Tibial nerve (tissue), 4 donors: ENCODE data around the gene ZNF777. TPM values are rescaled to one million over a fixed set of nuclear protein-coding genes. Genes with fewer than 3 reads are reported as not detected.

Experiments used
- DNase-seq, 2 donors: peaks; one replicate each; pipeline ENCODE4 v3.0.0-alpha.2; 2019; ENCODE audit warnings: low spot score in 2 of 2
- H3K27ac ChIP-seq, 4 donors: fragments of 200-600 bp; sonication (generic) in 3 of 4; one replicate each; pipeline ENCODE4 v1.5.1; 2017 to 2019; ENCODE audit warnings: mild to moderate bottlenecking in 1 of 4
- H3K27me3 ChIP-seq, 2 donors: fragments of 200-600 bp; sonication (generic) in 1 of 2; one replicate each; pipeline versions ENCODE4 v1.5.1 to v1.6.0; 2017 to 2019
- H3K36me3 ChIP-seq, 3 donors: fragments of 200-600 bp; sonication (generic); one replicate each; pipeline ENCODE4 v1.5.1; 2018 to 2019
- H3K4me1 ChIP-seq, 4 donors: fragments of 200-600 bp; sonication (generic) in 3 of 4; one replicate each; pipeline ENCODE4 v1.5.1; 2017 to 2019
- H3K4me3 ChIP-seq, 4 donors: fragments of 200-600 bp; sonication (generic) in 3 of 4; one replicate each; pipeline ENCODE4 v1.5.1; 2017 to 2019; ENCODE audit warnings: mild to moderate bottlenecking in 1 of 4, moderate library complexity in 1 of 4
- H3K9me3 ChIP-seq, 4 donors: fragments of 200-600 bp; sonication (generic) in 3 of 4; one replicate each; pipeline ENCODE4 v1.5.1; 2017 to 2019
- CTCF ChIP-seq, 5 experiments: fragments of 200-600 bp in 3 of 5; fragments of 450-650 bp in 2 of 5; sonication (generic) in 3 of 5; IDR thresholded peaks; one replicate each; pipeline ENCODE4 v1.5.1; 2016 to 2019; ENCODE audit warnings: antibody characterized with exemption in 5 of 5, mild to moderate bottlenecking in 3 of 5, moderate library complexity in 2 of 5
- EP300 ChIP-seq, 2 donors: sonication (generic); formaldehyde crosslinking; IDR thresholded peaks; one replicate each; pipeline ENCODE4 v1.6.1; 2017; ENCODE audit warnings: antibody characterized with exemption in 2 of 2, mild to moderate bottlenecking in 1 of 2
- POLR2A ChIP-seq, 2 donors: fragments of 450-650 bp; IDR thresholded peaks; one replicate each; pipeline ENCODE4 v1.6.1; 2017; ENCODE audit warnings: antibody characterized with exemption in 2 of 2, mild to moderate bottlenecking in 2 of 2, moderate library complexity in 2 of 2
- WGBS, 2 donors: methylation state at CpG; one replicate each; pipeline ENCODE4 v1.1.5; 2018; 5-methylcytosine and 5-hydroxymethylcytosine counted together
- total RNA-seq, 4 donors: library from RNA; depleted of rRNA; stranded (reverse); fragments of >200 nt; gene quantifications; one replicate each; pipeline ENCODE4 v1.1.0, GENCODE V29; 2016

The ZNF777 gene
- total RNA-seq, 4 donors from 2014 or later, result 7.3 to 12.2 (median 9.6) TPM

DNA sequence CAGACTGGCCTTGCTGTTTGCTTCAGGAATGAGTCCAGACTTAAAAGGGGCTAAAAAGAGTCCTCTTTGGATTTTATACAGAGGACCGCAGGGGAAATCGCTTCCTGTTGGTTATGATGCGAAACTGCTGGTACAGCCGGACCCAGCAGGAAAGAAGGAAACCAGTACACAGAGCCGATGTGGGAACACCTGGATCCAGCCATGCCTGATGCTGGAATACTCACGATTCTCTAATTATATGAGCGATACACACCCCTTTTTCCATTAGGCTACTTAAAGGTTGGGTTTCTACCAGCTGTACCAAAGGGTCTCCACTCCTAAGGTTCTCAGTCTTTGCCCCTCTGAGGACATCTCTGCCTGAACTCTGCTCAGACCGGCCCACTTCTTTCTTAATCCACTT is 27.7 kb downstream of the ZNF777 start:
- Histone ChIP-seq H3K9me3 (no peaks in the 10 kb centered on the region), H3K4me3 (no peak overlapping the region), H3K36me3 (peaks cover 3 to 80% (median 18%) of the 10 kb centered on the region in 3 donors), H3K27ac (no peak overlapping the region), H3K27me3 (no peaks in the 10 kb centered on the region), H3K4me1 (no peaks in the 10 kb centered on the region)
- DNase-seq, result no peak
- TF ChIP-seq CTCF (IDR thresholded peaks at IDR 0.05) (no peak), EP300 (IDR thresholded peaks at IDR 0.05) (no peak), POLR2A (IDR thresholded peaks at IDR 0.05) (no peak)
- 90 to 96% methylated on average over 8 of the region's 8 CpGs for WGBS, 2 donors

GRCh38 chr7:149432121-149432691 is 28.7 kb downstream of the ZNF777 start:
- TF ChIP-seq CTCF (IDR thresholded peaks at IDR 0.05) (no peak), POLR2A (IDR thresholded peaks at IDR 0.05) (no peak), EP300 (IDR thresholded peaks at IDR 0.05) (no peak)
- no peak overlapping the region for H3K27ac ChIP-seq
- no peaks in the 10 kb centered on the region for H3K9me3 ChIP-seq
- DNase-seq, result no peak
- no peak overlapping the region for H3K4me3 ChIP-seq
- no peaks in the 10 kb centered on the region for H3K4me1 ChIP-seq
- no peaks in the 10 kb centered on the region for H3K27me3 ChIP-seq
- H3K36me3 ChIP-seq, result peaks cover 3 to 74% (median 18%) of the 10 kb centered on the region in 3 donors
- WGBS, 2 donors, result 95 to 96% methylated on average over 53 of the region's 53 CpGs

- Histone ChIP-seq H3K9me3 (no peaks in the 10 kb centered on the region), H3K27ac (no peak overlapping the region), H3K4me1 (no peaks in the 10 kb centered on the region), H3K36me3 (peaks cover 3 to 68% (median 18%) of the 10 kb centered on the region in 3 donors), H3K27me3 (no peaks in the 10 kb centered on the region), H3K4me3 (no peak overlapping the region)
- DNase-seq, result no peak
- TF ChIP-seq CTCF (IDR thresholded peaks at IDR 0.05), result no peak
- no peak for TF ChIP-seq EP300 (IDR thresholded peaks at IDR 0.05)
- TF ChIP-seq POLR2A (IDR thresholded peaks at IDR 0.05), result no peak
- 91 to 92% methylated on average over 58 to 61 of the region's 66 CpGs for WGBS, 2 donors
These were observed 29.3 kb downstream of the ZNF777 start for GRCh38 chr7:149431486-149432120.

DNA sequence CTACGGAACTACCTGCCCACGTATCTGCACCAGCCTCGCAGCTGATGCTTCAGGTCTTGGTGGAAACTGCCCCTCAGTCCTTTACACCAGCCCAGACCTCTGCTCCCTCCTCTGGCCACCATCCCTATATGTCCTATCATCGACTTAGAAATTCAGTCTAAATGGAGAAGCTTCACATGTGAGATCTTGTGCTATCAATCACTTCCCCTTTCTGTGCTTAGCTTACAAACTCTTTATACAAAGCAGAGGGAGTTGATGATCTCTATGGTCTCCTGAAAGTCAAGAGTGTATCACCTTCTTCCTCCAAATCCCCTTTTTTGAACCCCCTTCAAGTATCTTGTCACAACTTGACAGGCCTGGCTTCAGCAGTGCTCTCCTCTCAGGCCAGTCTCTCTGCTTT is 30.7 kb downstream of the ZNF777 start:
- Histone ChIP-seq H3K4me1 (no peaks in the 10 kb centered on the region), H3K27me3 (no peaks in the 10 kb centered on the region), H3K36me3 (peaks cover 3 to 59% (median 11%) of the 10 kb centered on the region in 3 donors), H3K9me3 (no peaks in the 10 kb centered on the region), H3K27ac (no peak overlapping the region), H3K4me3 (no peak overlapping the region)
- no peak for TF ChIP-seq CTCF (IDR thresholded peaks at IDR 0.05)
- TF ChIP-seq EP300 (IDR thresholded peaks at IDR 0.05), result no peak
- no peak for TF ChIP-seq POLR2A (IDR thresholded peaks at IDR 0.05)
- 87 to 91% methylated on average over 4 of the region's 4 CpGs for WGBS, 2 donors
- no peak for DNase-seq

GRCh38 chr7:149427893-149428292 is 33.0 kb downstream of the ZNF777 start:
- Histone ChIP-seq H3K4me1 (peaks cover 0 to 8% (median 0%) of the 10 kb centered on the region in 4 donors), H3K36me3 (peaks cover 3 to 36% (median 11%) of the 10 kb centered on the region in 3 donors), H3K27ac (no peak overlapping the region), H3K27me3 (peaks cover 0 to 8% of the 10 kb centered on the region in 2 donors), H3K4me3 (no peak overlapping the region), H3K9me3 (no peaks in the 10 kb centered on the region)
- 93 to 96% methylated on average over 2 of the region's 2 CpGs for WGBS, 2 donors
- no peak for TF ChIP-seq POLR2A (IDR thresholded peaks at IDR 0.05)
- TF ChIP-seq EP300 (IDR thresholded peaks at IDR 0.05), result no peak
- TF ChIP-seq CTCF (IDR thresholded peaks at IDR 0.05), result no peak
- DNase-seq, result no peak
